GM12892 (cell line): ENCODE data around the gene TARP.

ENCODE experiments used
- POLR2A ChIP-seq: IDR thresholded peaks from 2 replicates; pipeline ENCODE4 v1.6.1; 2011; ENCODE audit warnings: low read depth, low read length, control low read depth
- POLR2AphosphoS5 ChIP-seq: IDR thresholded peaks from 2 replicates; pipeline ENCODE4 v1.6.1; 2011; ENCODE audit warnings: low read depth, low read length, control low read depth

GRCh38 chr7:38244516-38244915, 28.9 kb downstream of the TARP start:
- TF ChIP-seq POLR2A (no peak), POLR2AphosphoS5 (no peak)
